ENCODE data around the gene CTNND2.
A peak's percentile ranks its signal among the peaks of the same experiment; 100 is the strongest.

CTNND2 gene

GRCh38 chr5:11733840-11734192, 170.4 kb downstream of the CTNND2 start:
- DNase-seq = no peak
- Histone ChIP-seq H3K27ac (no peak overlapping the region), H3K4me3 (ENCODE audit: low read depth, low read length) (no peak overlapping the region), H3K9me3 (ENCODE audit: severe bottlenecking) (no peaks in the 10 kb centered on the region), H3K27me3 (ENCODE audit: insufficient read depth, low read depth, severe bottlenecking) (no peaks in the 10 kb centered on the region), H3K36me3 (no peaks in the 10 kb centered on the region)
- TF ChIP-seq CTCF (IDR thresholded peaks at IDR 0.05; ENCODE audit: low read depth, low read length) = no peak

GRCh38 chr5:11733185-11733839, 170.9 kb downstream of the CTNND2 start:
- no peak for TF ChIP-seq CTCF (IDR thresholded peaks at IDR 0.05; ENCODE audit: low read depth, low read length)
- no peaks in the 10 kb centered on the region for H3K27me3 ChIP-seq (ENCODE audit: insufficient read depth, low read depth, severe bottlenecking)
- no peaks in the 10 kb centered on the region for H3K9me3 ChIP-seq (ENCODE audit: severe bottlenecking)
- no peak overlapping the region for H3K4me3 ChIP-seq (ENCODE audit: low read depth, low read length)
- no peak overlapping the region for H3K27ac ChIP-seq
- H3K36me3 ChIP-seq = no peaks in the 10 kb centered on the region
- no peak for DNase-seq

GRCh38 chr5:11724940-11725339, 179.3 kb downstream of the CTNND2 start:
- H3K36me3 ChIP-seq = no peaks in the 10 kb centered on the region
- H3K4me3 ChIP-seq (ENCODE audit: low read depth, low read length) = no peak overlapping the region
- no peaks in the 10 kb centered on the region for H3K9me3 ChIP-seq (ENCODE audit: severe bottlenecking)
- no peak for DNase-seq
- no peak overlapping the region for H3K27ac ChIP-seq
- H3K27me3 ChIP-seq (ENCODE audit: insufficient read depth, low read depth, severe bottlenecking) = no peaks in the 10 kb centered on the region
- TF ChIP-seq CTCF (IDR thresholded peaks at IDR 0.05; ENCODE audit: low read depth, low read length) = no peak

GRCh38 chr5:11719888-11720481, 184.3 kb downstream of the CTNND2 start:
- H3K9me3 ChIP-seq (ENCODE audit: severe bottlenecking) = no peaks in the 10 kb centered on the region
- no peak overlapping the region for H3K4me3 ChIP-seq (ENCODE audit: low read depth, low read length)
- no peaks in the 10 kb centered on the region for H3K36me3 ChIP-seq
- DNase-seq = peak; percentile 86
- no peak overlapping the region for H3K27ac ChIP-seq
- TF ChIP-seq CTCF (IDR thresholded peaks at IDR 0.05; ENCODE audit: low read depth, low read length) = peak; percentile 81
- H3K27me3 ChIP-seq (ENCODE audit: insufficient read depth, low read depth, severe bottlenecking) = no peaks in the 10 kb centered on the region

- H3K9me3 ChIP-seq (ENCODE audit: severe bottlenecking) = no peaks in the 10 kb centered on the region
- no peak overlapping the region for H3K4me3 ChIP-seq (ENCODE audit: low read depth, low read length)
- no peaks in the 10 kb centered on the region for H3K27me3 ChIP-seq (ENCODE audit: insufficient read depth, low read depth, severe bottlenecking)
- no peaks in the 10 kb centered on the region for H3K36me3 ChIP-seq
- DNase-seq = no peak
- TF ChIP-seq CTCF (IDR thresholded peaks at IDR 0.05; ENCODE audit: low read depth, low read length) = no peak
- no peak overlapping the region for H3K27ac ChIP-seq
Observed at GRCh38 chr5:11715461-11716196, 188.6 kb downstream of the CTNND2 start.
